ENCODE measurements around the gene PLXNA4. TPM values are rescaled to one million over a fixed set of nuclear protein-coding genes. Genes with fewer than 3 reads are reported as not detected.

Gene PLXNA4
- total RNA-seq, 1 experiment from 2014 or later, result not detected

DNA sequence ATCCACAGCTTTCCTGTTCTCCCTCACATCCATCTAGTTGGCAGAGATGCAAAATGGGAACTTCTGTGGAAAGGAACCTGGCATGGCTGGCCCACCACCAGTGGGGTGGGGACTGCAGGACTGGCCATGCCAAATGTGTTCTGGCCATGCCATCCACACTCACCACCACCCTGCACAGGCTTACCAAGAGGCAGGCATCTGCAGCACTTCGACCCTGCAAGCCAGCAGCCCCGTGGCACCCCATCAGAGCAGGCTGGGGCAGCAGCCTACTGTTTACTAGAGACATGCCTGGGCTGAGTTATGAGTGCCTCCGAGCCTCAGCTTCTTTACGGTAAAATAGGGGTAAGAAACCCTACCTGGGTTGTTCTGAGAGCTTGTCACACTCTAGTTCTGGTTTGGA is 313.1 kb downstream of the PLXNA4 start:
- ChIA-PET CTCF (no interaction called here), RAD21 (ENCODE audit: low non-redundant PET in 1 of 2, low total read pairs in 2 of 2, uncharacterized antibody in 2 of 2, unreplicated experiment in 2 of 2) (no interaction called here), POLR2A (no interaction called here)
- BruUV-seq (replicated peaks), result no TSS peak
- no peak for TF ChIP-seq JUND (IDR thresholded peaks at IDR 0.05)
- TF ChIP-seq EZH2phosphoT487 (IDR thresholded peaks at IDR 0.05; ENCODE audit: borderline replicate concordance), result no peak
- TF ChIP-seq, protein P1, sequence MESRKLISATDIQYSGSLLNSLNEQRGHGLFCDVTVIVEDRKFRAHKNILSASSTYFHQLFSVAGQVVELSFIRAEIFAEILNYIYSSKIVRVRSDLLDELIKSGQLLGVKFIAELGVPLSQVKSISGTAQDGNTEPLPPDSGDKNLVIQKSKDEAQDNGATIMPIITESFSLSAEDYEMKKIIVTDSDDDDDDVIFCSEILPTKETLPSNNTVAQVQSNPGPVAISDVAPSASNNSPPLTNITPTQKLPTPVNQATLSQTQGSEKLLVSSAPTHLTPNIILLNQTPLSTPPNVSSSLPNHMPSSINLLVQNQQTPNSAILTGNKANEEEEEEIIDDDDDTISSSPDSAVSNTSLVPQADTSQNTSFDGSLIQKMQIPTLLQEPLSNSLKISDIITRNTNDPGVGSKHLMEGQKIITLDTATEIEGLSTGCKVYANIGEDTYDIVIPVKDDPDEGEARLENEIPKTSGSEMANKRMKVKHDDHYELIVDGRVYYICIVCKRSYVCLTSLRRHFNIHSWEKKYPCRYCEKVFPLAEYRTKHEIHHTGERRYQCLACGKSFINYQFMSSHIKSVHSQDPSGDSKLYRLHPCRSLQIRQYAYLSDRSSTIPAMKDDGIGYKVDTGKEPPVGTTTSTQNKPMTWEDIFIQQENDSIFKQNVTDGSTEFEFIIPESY (IDR thresholded peaks at IDR 0.05; ENCODE audit: extremely low read depth, insufficient replicate concordance, low read length), result no peak
- no peak for TF ChIP-seq YY1 (IDR thresholded peaks at IDR 0.05; ENCODE audit: extremely low read depth, insufficient replicate concordance, low read depth, low read length)
- TF ChIP-seq REST (IDR thresholded peaks at IDR 0.05; ENCODE audit: low read depth), result no peak
- no peak for TF ChIP-seq ELF1 (IDR thresholded peaks at IDR 0.05; ENCODE audit: borderline replicate concordance, low read depth)
- TF ChIP-seq EZH2 (IDR thresholded peaks at IDR 0.05), result no peak
- no peak for TF ChIP-seq POLR2AphosphoS5 (IDR thresholded peaks at IDR 0.05; ENCODE audit: low read depth, low read length)
- no peak for TF ChIP-seq FOSL1 (IDR thresholded peaks at IDR 0.05; ENCODE audit: low read depth)
- TF ChIP-seq TCF7L2 (IDR thresholded peaks at IDR 0.05; ENCODE audit: borderline replicate concordance, extremely low read depth, insufficient read depth, insufficient read length), result no peak
- TF ChIP-seq MAX (IDR thresholded peaks at IDR 0.05), result no peak
- no peak for TF ChIP-seq ZNF274 (IDR thresholded peaks at IDR 0.05; ENCODE audit: low read depth, low read length)
- TF ChIP-seq POLR2A (IDR thresholded peaks at IDR 0.05; ENCODE audit: borderline replicate concordance, extremely low read depth, insufficient read depth, insufficient read length), result no peak
- TF ChIP-seq RAD21 (IDR thresholded peaks at IDR 0.05; ENCODE audit: low read depth), result no peak
- TF ChIP-seq CTCF (IDR thresholded peaks at IDR 0.05 in 2 of 3, conservative IDR thresholded peaks at IDR 0.05 in 1 of 3; ENCODE audit: borderline replicate concordance in 1 of 3, insufficient read depth in 1 of 3, low read depth in 2 of 3, low read length in 2 of 3), result no peak
- H3K36me3 ChIP-seq (ENCODE audit: control insufficient read depth in 1 of 2, insufficient read depth in 2 of 2, low read length in 2 of 2), result no peaks in the 10 kb centered on the region
- no peak overlapping the region for H3K9ac ChIP-seq (ENCODE audit: low read length)
- ATAC-seq, result no peak
- no peaks in the 10 kb centered on the region for H3K79me2 ChIP-seq (ENCODE audit: insufficient read depth, low read length)
- H3K27ac ChIP-seq (ENCODE audit: low read depth, low read length), result no peak overlapping the region
- H3K4me2 ChIP-seq (ENCODE audit: low read length), result no peak overlapping the region
- peaks cover 71% of the 10 kb centered on the region for H3K27me3 ChIP-seq (ENCODE audit: insufficient read depth, low read length)
- H4K20me1 ChIP-seq (ENCODE audit: insufficient read depth), result no peaks in the 10 kb centered on the region
- intact Hi-C loops (cut with micrococcal nuclease), result no loop called here
- no peak overlapping the region for H2AFZ ChIP-seq (ENCODE audit: low read depth, low read length, poor library complexity, severe bottlenecking)
- H3K9me2 ChIP-seq (ENCODE audit: insufficient read depth), result no peaks in the 10 kb centered on the region
- no peaks in the 10 kb centered on the region for H3K4me1 ChIP-seq (ENCODE audit: control insufficient read depth in 1 of 2, insufficient read depth in 2 of 2, low read length in 2 of 2)
- no peaks in the 10 kb centered on the region for H3K9me3 ChIP-seq (ENCODE audit: control insufficient read depth in 1 of 2, insufficient read depth in 1 of 2, low read depth in 1 of 2, low read length in 2 of 2)
- H3K4me3 ChIP-seq (replicated peaks in 1 of 2; ENCODE audit: low read depth in 1 of 2, low read length in 2 of 2), result no peak overlapping the region
- DNase-seq (ENCODE audit: low read depth, low spot score), result no peak
